HepG2 (cell line): Measurements from ENCODE around the gene DLG5. TPM values are rescaled to one million over a fixed set of nuclear protein-coding genes. Genes with fewer than 3 reads are reported as not detected.

Experiments used
- ARID2 ChIP-seq: sonication (generic); formaldehyde crosslinking; IDR thresholded peaks from 2 replicates; pipeline ENCODE4 v1.8.1; 2022; ENCODE audit warnings: mild to moderate bottlenecking, missing genetic modification reagents, borderline replicate concordance
- CEBPZ ChIP-seq: IDR thresholded peaks from 2 replicates; pipeline ENCODE4 v1.6.1; 2012; ENCODE audit warnings: low read length, improper control_type of control experiment
- HMG20B ChIP-seq: conservative IDR thresholded peaks from 2 replicates; pipeline ENCODE4 v1.6.1; 2016; ENCODE audit warnings: missing genetic modification reagents, missing compliant biosample characterization
- RXRA ChIP-seq: sonication (generic); formaldehyde crosslinking; IDR thresholded peaks from 2 replicates; pipeline ENCODE4 v1.5.1; 2020; ENCODE audit warnings: missing genetic modification reagents
- TARDBP ChIP-seq: sonication (generic); formaldehyde crosslinking; IDR thresholded peaks from 2 replicates; pipeline ENCODE4 v1.8.0; 2022; ENCODE audit warnings: mild to moderate bottlenecking, missing genetic modification reagents
- ZMAT3 ChIP-seq: sonication (generic); formaldehyde crosslinking; conservative IDR thresholded peaks from 2 replicates; pipeline ENCODE4 v1.7.0; 2021; ENCODE audit warnings: missing genetic modification reagents
- ZNF652 ChIP-seq: IDR thresholded peaks from 2 replicates; pipeline ENCODE4 v1.6.1; 2016; ENCODE audit warnings: low read depth, borderline replicate concordance
- polyA plus RNA-seq, 8 experiments: library from polyadenylated mRNA; depleted of rRNA in 3 of 8; stranded (reverse) in 7 of 8; unstranded in 1 of 8; fragments of >200 nt; fragmentation: Illumina TruSeq in 4 of 8; extraction: Trizol in 4 of 8; gene quantifications; 2 replicates each; pipeline versions ENCODE4 v1.2.1 to v1.2.3, GENCODE V29; 2011 to 2016; ENCODE audit warnings: low read depth in 4 of 8, missing spikeins in 1 of 8, mixed read lengths in 1 of 8; ENCODE audit not compliant: insufficient read depth in 1 of 8
- total RNA-seq, 5 experiments: library from RNA; depleted of rRNA; stranded (reverse); fragments of >200 nt; fragmentation: Illumina TruSeq; extraction: Trizol; gene quantifications; 2 replicates each; pipeline ENCODE4 v1.2.3, GENCODE V29; 2016; ENCODE audit warnings: low read depth in 1 of 5
- TF ChIP-seq, protein P1 (sequence below): sonication (generic); formaldehyde crosslinking; IDR thresholded peaks from 2 replicates; pipeline ENCODE4 v1.5.0; 2020; ENCODE audit warnings: mild to moderate bottlenecking, missing genetic modification reagents
- TF ChIP-seq, protein P2 (sequence below): sonication (generic); formaldehyde crosslinking; IDR thresholded peaks from 2 replicates; pipeline ENCODE4 v1.9.0; 2021; ENCODE audit warnings: missing genetic modification reagents, borderline replicate concordance
- TF ChIP-seq, protein P3 (sequence below): sonication (generic); formaldehyde crosslinking; IDR thresholded peaks from 2 replicates; pipeline ENCODE4 v1.5.0; 2020; ENCODE audit warnings: mild to moderate bottlenecking, missing genetic modification reagents
- TF ChIP-seq, protein P4 (sequence below): IDR thresholded peaks from 2 replicates; pipeline ENCODE4 v1.6.1; 2016; ENCODE audit warnings: missing biosample characterization, missing genetic modification reagents, low read depth

Gene DLG5
- total and polyA plus RNA-seq, 2 of the 13 experiments (the other 11 are each of a cell fraction or from before 2014, with no cell fraction given) = 15.5 to 18.2 TPM

DNA sequence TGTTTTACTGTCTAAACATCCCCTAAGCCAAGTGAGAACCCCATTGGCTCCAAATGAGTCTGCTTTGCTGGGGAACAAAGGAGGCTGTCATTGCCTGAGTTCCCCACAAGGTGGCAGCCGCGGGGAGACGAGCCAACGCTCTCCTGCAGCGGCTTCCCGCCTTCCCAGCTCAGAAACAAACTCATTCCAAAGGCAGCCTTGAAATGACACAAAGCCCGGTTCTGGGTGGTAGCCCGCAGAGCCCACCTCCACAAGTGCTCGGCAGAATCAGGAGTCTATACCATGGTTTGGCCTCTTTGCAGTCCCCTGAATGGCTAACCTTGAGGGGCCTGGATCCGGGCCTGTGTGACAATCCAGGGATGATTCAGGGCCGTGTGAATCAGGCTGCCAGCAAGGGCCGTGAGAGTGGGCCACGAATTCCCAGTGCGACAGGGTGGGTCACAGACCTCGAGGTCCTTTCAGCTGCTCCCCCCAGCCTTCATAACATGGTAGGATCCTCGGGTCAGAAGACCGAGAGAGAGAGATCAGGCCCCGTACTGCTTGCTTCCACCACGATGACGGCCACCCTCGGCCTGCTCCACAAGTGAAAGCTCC, 79.7 kb downstream of the DLG5 start (continued):
- TF ChIP-seq, protein P1, sequence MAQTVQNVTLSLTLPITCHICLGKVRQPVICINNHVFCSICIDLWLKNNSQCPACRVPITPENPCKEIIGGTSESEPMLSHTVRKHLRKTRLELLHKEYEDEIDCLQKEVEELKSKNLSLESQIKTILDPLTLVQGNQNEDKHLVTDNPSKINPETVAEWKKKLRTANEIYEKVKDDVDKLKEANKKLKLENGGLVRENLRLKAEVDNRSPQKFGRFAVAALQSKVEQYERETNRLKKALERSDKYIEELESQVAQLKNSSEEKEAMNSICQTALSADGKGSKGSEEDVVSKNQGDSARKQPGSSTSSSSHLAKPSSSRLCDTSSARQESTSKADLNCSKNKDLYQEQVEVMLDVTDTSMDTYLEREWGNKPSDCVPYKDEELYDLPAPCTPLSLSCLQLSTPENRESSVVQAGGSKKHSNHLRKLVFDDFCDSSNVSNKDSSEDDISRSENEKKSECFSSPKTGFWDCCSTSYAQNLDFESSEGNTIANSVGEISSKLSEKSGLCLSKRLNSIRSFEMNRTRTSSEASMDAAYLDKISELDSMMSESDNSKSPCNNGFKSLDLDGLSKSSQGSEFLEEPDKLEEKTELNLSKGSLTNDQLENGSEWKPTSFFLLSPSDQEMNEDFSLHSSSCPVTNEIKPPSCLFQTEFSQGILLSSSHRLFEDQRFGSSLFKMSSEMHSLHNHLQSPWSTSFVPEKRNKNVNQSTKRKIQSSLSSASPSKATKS (CRISPR knock-in tag) = no peak
- no peak for TF ChIP-seq HMG20B (CRISPR knock-in tag)
- no peak for TF ChIP-seq ZNF652
- TF ChIP-seq RXRA (CRISPR knock-in tag) = peak; percentile 37; the same call in 1 of the 2 replicates
- no peak for TF ChIP-seq ZMAT3
- TF ChIP-seq, protein P2, sequence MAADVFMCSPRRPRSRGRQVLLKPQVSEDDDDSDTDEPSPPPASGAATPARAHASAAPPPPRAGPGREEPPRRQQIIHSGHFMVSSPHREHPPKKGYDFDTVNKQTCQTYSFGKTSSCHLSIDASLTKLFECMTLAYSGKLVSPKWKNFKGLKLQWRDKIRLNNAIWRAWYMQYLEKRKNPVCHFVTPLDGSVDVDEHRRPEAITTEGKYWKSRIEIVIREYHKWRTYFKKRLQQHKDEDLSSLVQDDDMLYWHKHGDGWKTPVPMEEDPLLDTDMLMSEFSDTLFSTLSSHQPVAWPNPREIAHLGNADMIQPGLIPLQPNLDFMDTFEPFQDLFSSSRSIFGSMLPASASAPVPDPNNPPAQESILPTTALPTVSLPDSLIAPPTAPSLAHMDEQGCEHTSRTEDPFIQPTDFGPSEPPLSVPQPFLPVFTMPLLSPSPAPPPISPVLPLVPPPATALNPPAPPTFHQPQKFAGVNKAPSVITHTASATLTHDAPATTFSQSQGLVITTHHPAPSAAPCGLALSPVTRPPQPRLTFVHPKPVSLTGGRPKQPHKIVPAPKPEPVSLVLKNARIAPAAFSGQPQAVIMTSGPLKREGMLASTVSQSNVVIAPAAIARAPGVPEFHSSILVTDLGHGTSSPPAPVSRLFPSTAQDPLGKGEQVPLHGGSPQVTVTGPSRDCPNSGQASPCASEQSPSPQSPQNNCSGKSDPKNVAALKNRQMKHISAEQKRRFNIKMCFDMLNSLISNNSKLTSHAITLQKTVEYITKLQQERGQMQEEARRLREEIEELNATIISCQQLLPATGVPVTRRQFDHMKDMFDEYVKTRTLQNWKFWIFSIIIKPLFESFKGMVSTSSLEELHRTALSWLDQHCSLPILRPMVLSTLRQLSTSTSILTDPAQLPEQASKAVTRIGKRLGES (CRISPR knock-in tag) = no peak
- TF ChIP-seq, protein P3, sequence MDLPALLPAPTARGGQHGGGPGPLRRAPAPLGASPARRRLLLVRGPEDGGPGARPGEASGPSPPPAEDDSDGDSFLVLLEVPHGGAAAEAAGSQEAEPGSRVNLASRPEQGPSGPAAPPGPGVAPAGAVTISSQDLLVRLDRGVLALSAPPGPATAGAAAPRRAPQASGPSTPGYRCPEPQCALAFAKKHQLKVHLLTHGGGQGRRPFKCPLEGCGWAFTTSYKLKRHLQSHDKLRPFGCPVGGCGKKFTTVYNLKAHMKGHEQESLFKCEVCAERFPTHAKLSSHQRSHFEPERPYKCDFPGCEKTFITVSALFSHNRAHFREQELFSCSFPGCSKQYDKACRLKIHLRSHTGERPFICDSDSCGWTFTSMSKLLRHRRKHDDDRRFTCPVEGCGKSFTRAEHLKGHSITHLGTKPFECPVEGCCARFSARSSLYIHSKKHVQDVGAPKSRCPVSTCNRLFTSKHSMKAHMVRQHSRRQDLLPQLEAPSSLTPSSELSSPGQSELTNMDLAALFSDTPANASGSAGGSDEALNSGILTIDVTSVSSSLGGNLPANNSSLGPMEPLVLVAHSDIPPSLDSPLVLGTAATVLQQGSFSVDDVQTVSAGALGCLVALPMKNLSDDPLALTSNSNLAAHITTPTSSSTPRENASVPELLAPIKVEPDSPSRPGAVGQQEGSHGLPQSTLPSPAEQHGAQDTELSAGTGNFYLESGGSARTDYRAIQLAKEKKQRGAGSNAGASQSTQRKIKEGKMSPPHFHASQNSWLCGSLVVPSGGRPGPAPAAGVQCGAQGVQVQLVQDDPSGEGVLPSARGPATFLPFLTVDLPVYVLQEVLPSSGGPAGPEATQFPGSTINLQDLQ = no peak
- TF ChIP-seq CEBPZ = no peak
- TF ChIP-seq ARID2 = no peak
- TF ChIP-seq, protein P4, sequence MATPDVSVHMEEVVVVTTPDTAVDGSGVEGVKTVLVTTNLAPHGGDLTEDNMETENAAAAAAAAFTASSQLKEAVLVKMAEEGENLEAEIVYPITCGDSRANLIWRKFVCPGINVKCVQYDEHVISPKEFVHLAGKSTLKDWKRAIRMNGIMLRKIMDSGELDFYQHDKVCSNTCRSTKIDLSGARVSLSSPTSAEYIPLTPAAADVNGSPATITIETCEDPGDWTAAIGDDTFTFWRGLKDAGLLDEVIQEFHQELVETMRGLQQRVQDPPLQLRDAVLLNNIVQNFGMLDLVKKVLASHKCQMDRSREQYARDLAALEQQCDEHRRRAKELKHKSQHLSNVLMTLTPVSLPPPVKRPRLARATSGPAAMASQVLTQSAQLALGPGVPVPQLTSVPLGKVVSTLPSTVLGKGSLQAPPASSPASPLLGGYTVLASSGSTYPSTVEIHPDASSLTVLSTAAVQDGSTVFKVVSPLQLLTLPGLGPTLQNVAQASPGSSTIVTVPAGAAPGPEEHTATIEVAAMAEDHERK (CRISPR knock-in tag) = no peak
- TF ChIP-seq TARDBP (CRISPR knock-in tag) = peak; percentile 50; the same call in 1 of the 2 replicates
